ENCODE measurements around the gene C2orf49. TPM values are rescaled to one million over a fixed set of nuclear protein-coding genes. Genes with fewer than 3 reads are reported as not detected.

Gene C2orf49
- 19.4 TPM for polyA plus RNA-seq (2013, experiment 1 of 2)
- polyA plus RNA-seq (2013, experiment 2 of 2) = 18.0 TPM

GRCh38 chr2:105337122-105338019, at the start of gene C2orf49:
C2orf49 (plus strand) TSS chr2:105337540; CDS start chr2:105337588, 48 bp downstream.
- peak within 1 kb of the TSS; percentile 98 for H2BK5ac ChIP-seq (ENCODE audit: low read depth, low read length, poor library complexity, severe bottlenecking)
- no peaks in the 10 kb centered on the region for H3K27me3 ChIP-seq (ENCODE audit: control insufficient read depth in 1 of 2, insufficient read depth in 1 of 2, low read length in 2 of 2)
- peaks cover 10% of the 10 kb centered on the region for H3K79me1 ChIP-seq (replicated peaks; ENCODE audit: low read length, poor library complexity, severe bottlenecking)
- H3K4ac ChIP-seq (ENCODE audit: low read depth in 1 of 2, low read length in 2 of 2) = peak within 1 kb of the TSS; percentile 55 to 98
- peak within 1 kb of the TSS in 1 of 2 experiments; percentile 77 for H3K14ac ChIP-seq (ENCODE audit: low read length in 2 of 2)
- H3K23ac ChIP-seq (ENCODE audit: low read length in 2 of 2) = no peak within 1 kb of the TSS
- WGBS = under 1% methylated on average over 49 of the region's 58 CpGs
- peak within 1 kb of the TSS; percentile 96 for H3K27ac ChIP-seq (ENCODE audit: low read length, poor library complexity, severe bottlenecking)
- peak within 1 kb of the TSS; percentile 94 for H4K8ac ChIP-seq (ENCODE audit: low read length)
- no peaks in the 10 kb centered on the region for H3K9me3 ChIP-seq (ENCODE audit: control insufficient read depth, low read length)
- peaks cover 3% of the 10 kb centered on the region for H3K4me1 ChIP-seq (ENCODE audit: control insufficient read depth, insufficient read depth, low read depth, low read length)
- DNase-seq = peak; percentile 91
- H3K18ac ChIP-seq (ENCODE audit: low read depth in 1 of 2, low read length in 2 of 2) = peak within 1 kb of the TSS; percentile 81 to 96
- H3K9ac ChIP-seq (ENCODE audit: low read length) = peak within 1 kb of the TSS; percentile 98
- peak within 1 kb of the TSS; percentile 83 for H4K91ac ChIP-seq (ENCODE audit: low read length)
- H2AK5ac ChIP-seq (ENCODE audit: low read length, severe bottlenecking) = no peak within 1 kb of the TSS
- H2BK15ac ChIP-seq (ENCODE audit: low read depth, poor library complexity, severe bottlenecking) = no peak within 1 kb of the TSS
- no peak within 1 kb of the TSS for H2BK12ac ChIP-seq (ENCODE audit: low read length in 2 of 2)
- H2BK120ac ChIP-seq (ENCODE audit: low read depth, low read length) = peak within 1 kb of the TSS; percentile 81
- H3K4me2 ChIP-seq (ENCODE audit: low read length, poor library complexity, severe bottlenecking) = peak within 1 kb of the TSS; percentile 84
- H3K4me3 ChIP-seq (ENCODE audit: insufficient read depth in 1 of 2, low read depth in 1 of 2, low read length in 2 of 2) = peak within 1 kb of the TSS; percentile 84 to 95
- peaks cover 6 to 37% of the 10 kb centered on the region in 2 experiments for H3K36me3 ChIP-seq (ENCODE audit: control insufficient read depth in 1 of 2, insufficient read depth in 2 of 2, low read depth in 1 of 2, low read length in 2 of 2)
- H2AFZ ChIP-seq (ENCODE audit: low read depth, low read length) = peak within 1 kb of the TSS; percentile 95

- Histone ChIP-seq H3K4ac (ENCODE audit: low read depth in 1 of 2, low read length in 2 of 2) (no peak overlapping the region), H3K79me1 (replicated peaks; ENCODE audit: low read length, poor library complexity, severe bottlenecking) (peaks cover 39% of the 10 kb centered on the region), H3K14ac (ENCODE audit: low read length in 2 of 2) (no peak overlapping the region), H3K4me1 (ENCODE audit: control insufficient read depth, insufficient read depth, low read depth, low read length) (peaks cover 7% of the 10 kb centered on the region), H3K9ac (ENCODE audit: low read length) (no peak overlapping the region), H2BK5ac (ENCODE audit: low read depth, low read length, poor library complexity, severe bottlenecking) (no peak overlapping the region), H2AK5ac (ENCODE audit: low read length, severe bottlenecking) (peak overlapping the region; percentile 66), H4K91ac (ENCODE audit: low read length) (no peak overlapping the region), H3K27me3 (ENCODE audit: control insufficient read depth in 1 of 2, insufficient read depth in 1 of 2, low read length in 2 of 2) (no peaks in the 10 kb centered on the region), H3K9me3 (ENCODE audit: control insufficient read depth, low read length) (no peaks in the 10 kb centered on the region), H2BK12ac (ENCODE audit: low read length in 2 of 2) (no peak overlapping the region), H3K27ac (ENCODE audit: low read length, poor library complexity, severe bottlenecking) (no peak overlapping the region), H4K8ac (ENCODE audit: low read length) (no peak overlapping the region), H2AFZ (ENCODE audit: low read depth, low read length) (peak overlapping the region; percentile 23), H3K36me3 (ENCODE audit: control insufficient read depth in 1 of 2, insufficient read depth in 2 of 2, low read depth in 1 of 2, low read length in 2 of 2) (peaks cover 42 to 67% of the 10 kb centered on the region in 2 experiments), H3K18ac (ENCODE audit: low read depth in 1 of 2, low read length in 2 of 2) (no peak overlapping the region), H2BK15ac (ENCODE audit: low read depth, poor library complexity, severe bottlenecking) (no peak overlapping the region), H3K23ac (ENCODE audit: low read length in 2 of 2) (no peak overlapping the region), H3K4me3 (ENCODE audit: insufficient read depth in 1 of 2, low read depth in 1 of 2, low read length in 2 of 2) (no peak overlapping the region), H3K4me2 (ENCODE audit: low read length, poor library complexity, severe bottlenecking) (no peak overlapping the region), H2BK120ac (ENCODE audit: low read depth, low read length) (no peak overlapping the region)
- 42% methylated on average over 4 of the region's 5 CpGs for WGBS
- peak; percentile 62 for DNase-seq
These were observed 49.6 kb upstream of the C2orf49 start for GRCh38 chr2:105287692-105288091.

GRCh38 chr2:105288133-105288532, 49.2 kb upstream of the C2orf49 start:
- peaks cover 39% of the 10 kb centered on the region for H3K79me1 ChIP-seq (replicated peaks; ENCODE audit: low read length, poor library complexity, severe bottlenecking)
- H3K27ac ChIP-seq (ENCODE audit: low read length, poor library complexity, severe bottlenecking) = peak overlapping the region; percentile 1
- no peaks in the 10 kb centered on the region for H3K9me3 ChIP-seq (ENCODE audit: control insufficient read depth, low read length)
- no peak overlapping the region for H2BK5ac ChIP-seq (ENCODE audit: low read depth, low read length, poor library complexity, severe bottlenecking)
- H3K18ac ChIP-seq (ENCODE audit: low read depth in 1 of 2, low read length in 2 of 2) = no peak overlapping the region
- H3K23ac ChIP-seq (ENCODE audit: low read length in 2 of 2) = no peak overlapping the region
- 94% methylated on average over 6 of the region's 7 CpGs for WGBS
- H2BK120ac ChIP-seq (ENCODE audit: low read depth, low read length) = no peak overlapping the region
- no peak overlapping the region for H3K4me2 ChIP-seq (ENCODE audit: low read length, poor library complexity, severe bottlenecking)
- H2BK15ac ChIP-seq (ENCODE audit: low read depth, poor library complexity, severe bottlenecking) = no peak overlapping the region
- H3K27me3 ChIP-seq (ENCODE audit: control insufficient read depth in 1 of 2, insufficient read depth in 1 of 2, low read length in 2 of 2) = no peaks in the 10 kb centered on the region
- peak overlapping the region; percentile 76 for H4K8ac ChIP-seq (ENCODE audit: low read length)
- H2AK5ac ChIP-seq (ENCODE audit: low read length, severe bottlenecking) = peak overlapping the region; percentile 7
- DNase-seq = no peak
- H3K9ac ChIP-seq (ENCODE audit: low read length) = no peak overlapping the region
- peaks cover 42 to 66% of the 10 kb centered on the region in 2 experiments for H3K36me3 ChIP-seq (ENCODE audit: control insufficient read depth in 1 of 2, insufficient read depth in 2 of 2, low read depth in 1 of 2, low read length in 2 of 2)
- H3K4ac ChIP-seq (ENCODE audit: low read depth in 1 of 2, low read length in 2 of 2) = no peak overlapping the region
- no peak overlapping the region for H3K14ac ChIP-seq (ENCODE audit: low read length in 2 of 2)
- H2BK12ac ChIP-seq (ENCODE audit: low read length in 2 of 2) = no peak overlapping the region
- H3K4me3 ChIP-seq (ENCODE audit: insufficient read depth in 1 of 2, low read depth in 1 of 2, low read length in 2 of 2) = no peak overlapping the region
- no peak overlapping the region for H2AFZ ChIP-seq (ENCODE audit: low read depth, low read length)
- no peak overlapping the region for H4K91ac ChIP-seq (ENCODE audit: low read length)
- peaks cover 7% of the 10 kb centered on the region for H3K4me1 ChIP-seq (ENCODE audit: control insufficient read depth, insufficient read depth, low read depth, low read length)

GRCh38 chr2:105290981-105291660, 46.2 kb upstream of the C2orf49 start:
- no peak overlapping the region for H3K4me3 ChIP-seq (ENCODE audit: insufficient read depth in 1 of 2, low read depth in 1 of 2, low read length in 2 of 2)
- H3K4ac ChIP-seq (ENCODE audit: low read depth in 1 of 2, low read length in 2 of 2) = no peak overlapping the region
- peak overlapping the region; percentile 72 for H3K27ac ChIP-seq (ENCODE audit: low read length, poor library complexity, severe bottlenecking)
- no peak overlapping the region for H2BK15ac ChIP-seq (ENCODE audit: low read depth, poor library complexity, severe bottlenecking)
- no peak for DNase-seq
- no peak overlapping the region for H3K4me2 ChIP-seq (ENCODE audit: low read length, poor library complexity, severe bottlenecking)
- H3K23ac ChIP-seq (ENCODE audit: low read length in 2 of 2) = no peak overlapping the region
- H2AK5ac ChIP-seq (ENCODE audit: low read length, severe bottlenecking) = no peak overlapping the region
- H3K9ac ChIP-seq (ENCODE audit: low read length) = no peak overlapping the region
- H4K91ac ChIP-seq (ENCODE audit: low read length) = no peak overlapping the region
- H2AFZ ChIP-seq (ENCODE audit: low read depth, low read length) = no peak overlapping the region
- peaks cover 16% of the 10 kb centered on the region for H3K4me1 ChIP-seq (ENCODE audit: control insufficient read depth, insufficient read depth, low read depth, low read length)
- no peak overlapping the region for H2BK5ac ChIP-seq (ENCODE audit: low read depth, low read length, poor library complexity, severe bottlenecking)
- H2BK120ac ChIP-seq (ENCODE audit: low read depth, low read length) = no peak overlapping the region
- H3K36me3 ChIP-seq (ENCODE audit: control insufficient read depth in 1 of 2, insufficient read depth in 2 of 2, low read depth in 1 of 2, low read length in 2 of 2) = peaks cover 31 to 54% of the 10 kb centered on the region in 2 experiments
- no peak overlapping the region for H2BK12ac ChIP-seq (ENCODE audit: low read length in 2 of 2)
- H3K79me1 ChIP-seq (replicated peaks; ENCODE audit: low read length, poor library complexity, severe bottlenecking) = peaks cover 22% of the 10 kb centered on the region
- no peaks in the 10 kb centered on the region for H3K27me3 ChIP-seq (ENCODE audit: control insufficient read depth in 1 of 2, insufficient read depth in 1 of 2, low read length in 2 of 2)
- no peaks in the 10 kb centered on the region for H3K9me3 ChIP-seq (ENCODE audit: control insufficient read depth, low read length)
- H3K14ac ChIP-seq (ENCODE audit: low read length in 2 of 2) = no peak overlapping the region
- WGBS = over 99% methylated on average over 6 of the region's 6 CpGs
- H4K8ac ChIP-seq (ENCODE audit: low read length) = no peak overlapping the region
- H3K18ac ChIP-seq (ENCODE audit: low read depth in 1 of 2, low read length in 2 of 2) = no peak overlapping the region
